ENCODE results near the gene WLS.
"Not testable (repeated sequence)": the region's sequence is repeated elsewhere in the genome, so short reads cannot be mapped to it uniquely, and the experiment has no call there.

WLS gene

DNA sequence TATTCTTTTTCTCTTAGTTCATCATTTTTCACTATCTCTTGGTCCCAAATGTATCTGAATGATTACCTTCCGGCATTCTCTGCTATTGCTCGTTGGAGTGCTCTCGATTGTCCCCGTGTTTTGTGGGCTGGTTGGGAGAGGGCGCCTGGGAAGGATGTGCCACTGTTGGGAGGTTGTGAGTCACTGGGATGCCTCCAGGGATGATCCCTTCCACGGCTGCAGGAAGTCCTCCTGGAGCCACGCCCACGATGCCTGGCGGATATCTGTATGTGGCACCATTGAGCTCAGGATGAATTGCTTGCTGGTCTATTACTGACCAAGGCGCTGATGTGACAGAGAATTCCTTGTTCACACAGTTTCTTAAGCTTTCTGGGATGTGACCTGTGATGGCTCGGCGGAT, 70.7 kb downstream of the WLS start:
- DNase-seq: not testable (repeated sequence)

DNA sequence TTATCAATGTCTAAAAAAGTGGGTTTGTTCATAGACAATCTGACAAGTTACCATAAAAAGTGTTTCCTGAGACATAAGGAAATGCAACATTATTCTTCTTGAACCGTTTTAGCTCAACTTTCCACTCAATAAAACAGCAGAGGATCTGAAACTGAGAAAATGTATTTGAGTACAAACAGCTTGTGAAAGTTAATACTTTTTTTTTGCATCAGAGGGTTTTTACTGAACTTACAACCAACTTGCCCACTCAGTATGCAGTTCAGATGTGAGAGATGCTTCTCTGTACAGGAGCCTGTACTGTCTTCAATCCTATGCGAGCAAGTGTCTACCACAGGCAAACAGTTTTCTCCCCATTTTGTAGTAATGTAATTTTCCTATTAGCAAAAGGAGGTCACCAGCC, 71.4 kb downstream of the WLS start:
- DNase-seq: not testable (repeated sequence)

DNA sequence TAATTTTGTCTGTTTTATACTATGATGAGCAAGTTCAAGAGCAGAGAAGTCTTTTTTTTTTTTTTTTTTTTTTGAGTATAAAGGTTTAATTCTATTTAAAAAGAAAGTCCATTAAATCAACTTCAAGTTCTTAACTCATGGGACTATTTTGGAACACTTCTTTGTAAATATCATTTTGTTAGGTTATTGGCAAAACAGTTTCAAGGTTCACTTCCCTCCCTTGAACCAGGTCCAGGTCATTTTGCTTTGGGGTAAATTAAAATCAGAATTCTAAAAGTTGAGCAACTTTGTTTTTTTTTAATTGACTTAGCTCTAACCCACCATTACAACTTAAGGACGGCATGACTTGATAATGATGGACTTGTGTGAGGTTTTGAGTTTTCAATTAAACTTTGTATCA, 72.3 kb downstream of the WLS start:
- DNase-seq: no peak

DNA sequence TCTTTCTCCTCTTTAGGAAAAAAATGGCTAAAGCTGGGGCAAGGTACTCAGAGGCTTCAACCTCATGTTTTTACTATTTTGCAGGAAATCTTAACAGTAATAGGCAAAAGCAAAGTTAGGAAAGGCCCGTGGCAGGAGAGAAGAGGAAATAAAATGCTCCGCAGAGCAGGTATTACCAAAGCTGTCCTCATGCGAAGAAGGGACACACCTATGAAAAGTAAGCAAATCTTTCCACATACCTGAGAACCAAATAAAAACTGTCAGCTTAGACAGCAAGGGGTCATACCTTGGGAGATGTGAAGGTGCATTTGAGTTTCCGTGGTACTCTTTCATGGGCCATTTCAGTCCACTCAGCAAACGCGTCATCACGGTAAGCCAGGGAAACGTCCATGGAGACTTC, 73.5 kb downstream of the WLS start:
- DNase-seq: no peak

DNA sequence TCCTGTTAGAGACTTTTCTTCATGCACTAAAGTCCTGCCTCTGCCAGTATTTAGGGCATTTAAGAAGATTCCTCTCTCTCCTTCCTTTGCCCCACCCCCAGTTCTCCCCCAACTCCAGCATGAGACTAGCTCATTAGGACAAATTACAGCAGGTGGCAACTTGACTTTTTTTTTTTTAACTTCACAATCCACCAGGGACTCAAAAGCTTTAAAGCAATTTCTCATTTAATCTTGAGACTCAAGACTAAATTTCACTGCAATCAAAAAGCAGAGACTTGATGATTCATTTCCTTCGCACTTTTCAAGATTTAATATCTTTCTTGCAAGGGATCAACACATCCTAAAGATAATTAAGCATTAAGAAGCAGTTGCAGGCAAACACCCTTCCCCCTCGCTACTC, 74.9 kb downstream of the WLS start:
- no peak for DNase-seq

DNA sequence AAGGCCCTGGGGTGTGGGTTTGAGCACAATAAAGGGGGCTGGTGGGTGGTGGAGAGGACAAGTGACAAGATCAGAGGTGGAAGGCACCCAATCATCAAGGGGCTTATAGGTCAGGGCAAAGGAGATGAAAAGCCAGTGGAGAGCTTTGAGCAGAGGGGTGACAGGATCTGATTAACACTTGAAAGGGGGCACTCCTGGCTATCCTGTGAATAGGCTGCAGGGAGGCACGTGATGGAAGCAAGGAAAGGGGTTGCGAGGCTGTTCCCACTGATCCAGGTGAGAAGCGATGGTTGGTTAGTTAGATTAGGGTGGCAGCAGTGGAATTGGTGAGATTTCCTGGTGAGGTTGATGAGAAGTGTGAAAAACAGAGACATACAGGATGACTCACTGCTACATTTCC, 80.6 kb downstream of the WLS start:
- no peak for DNase-seq

DNA sequence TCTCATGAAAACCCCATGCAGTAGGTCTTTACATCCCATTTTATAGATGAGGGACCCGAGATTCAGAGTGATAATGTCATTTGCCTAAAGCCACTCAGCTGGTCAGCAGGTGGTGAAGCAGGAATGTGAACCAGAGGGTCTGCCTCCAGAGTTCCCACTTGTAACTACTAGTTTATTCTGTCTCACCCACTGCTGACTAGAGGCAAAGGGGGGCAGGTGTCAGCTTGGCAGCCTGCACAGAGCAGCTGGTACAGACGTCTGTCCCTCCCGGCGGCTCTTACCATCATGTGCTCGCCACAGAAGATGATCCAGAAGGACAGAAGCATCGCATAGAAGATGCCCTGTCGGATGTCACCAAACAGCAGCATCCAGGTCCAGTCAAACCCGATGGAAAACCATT, 82.4 kb downstream of the WLS start:
- no peak for DNase-seq

DNA sequence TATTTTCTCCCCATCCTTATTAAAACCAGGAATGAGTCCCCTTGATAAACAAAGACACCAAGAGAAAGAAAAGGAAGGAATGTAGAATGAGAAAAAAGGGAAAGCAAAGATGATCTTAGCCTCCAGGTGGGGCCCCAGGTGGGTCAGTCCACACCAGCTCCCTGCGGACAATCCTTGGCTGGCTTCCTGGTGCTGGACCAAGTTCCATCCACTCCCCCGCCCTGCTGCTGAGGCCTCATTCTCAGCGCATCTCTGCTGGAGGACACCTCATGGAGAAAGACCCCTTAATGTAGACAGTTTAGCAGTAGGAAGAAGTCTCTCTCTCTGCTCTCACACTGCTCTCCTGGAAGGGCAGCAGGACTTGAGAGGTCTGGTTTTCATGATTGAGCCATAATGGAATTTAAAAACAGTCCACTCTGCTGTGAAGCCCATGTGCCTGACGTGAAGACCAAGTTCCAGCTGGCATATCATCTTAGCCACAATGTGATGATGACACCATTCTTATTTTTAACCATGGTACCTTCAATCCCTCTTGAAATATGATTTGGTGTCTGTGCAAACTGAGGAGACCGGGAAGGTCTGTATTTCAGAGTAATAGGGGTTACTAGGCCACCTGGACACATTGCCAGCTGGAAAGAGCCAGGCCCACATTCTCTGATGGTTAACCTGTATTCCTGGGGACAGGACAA, 83.1 kb downstream of the WLS start:
- no peak for DNase-seq

DNA sequence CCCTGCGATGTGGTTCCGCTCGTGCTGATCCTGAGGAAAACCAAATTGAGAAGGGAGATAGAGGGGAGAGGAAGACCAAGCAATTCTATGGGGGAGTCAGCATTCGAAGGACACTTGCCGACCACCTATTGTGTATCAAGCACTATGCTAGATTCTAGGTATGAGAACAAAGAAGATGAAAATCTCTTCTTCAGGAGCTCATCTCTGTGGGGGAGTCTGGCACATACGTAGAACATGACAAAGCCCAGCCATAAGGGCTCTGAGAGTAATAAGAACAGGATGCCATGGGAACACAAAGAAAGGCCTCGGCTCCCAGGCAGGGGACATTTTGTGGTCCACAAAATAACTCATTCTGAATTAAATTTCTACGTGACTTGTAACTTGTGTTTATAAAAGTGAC, 83.7 kb downstream of the WLS start:
- no peak for DNase-seq

DNA sequence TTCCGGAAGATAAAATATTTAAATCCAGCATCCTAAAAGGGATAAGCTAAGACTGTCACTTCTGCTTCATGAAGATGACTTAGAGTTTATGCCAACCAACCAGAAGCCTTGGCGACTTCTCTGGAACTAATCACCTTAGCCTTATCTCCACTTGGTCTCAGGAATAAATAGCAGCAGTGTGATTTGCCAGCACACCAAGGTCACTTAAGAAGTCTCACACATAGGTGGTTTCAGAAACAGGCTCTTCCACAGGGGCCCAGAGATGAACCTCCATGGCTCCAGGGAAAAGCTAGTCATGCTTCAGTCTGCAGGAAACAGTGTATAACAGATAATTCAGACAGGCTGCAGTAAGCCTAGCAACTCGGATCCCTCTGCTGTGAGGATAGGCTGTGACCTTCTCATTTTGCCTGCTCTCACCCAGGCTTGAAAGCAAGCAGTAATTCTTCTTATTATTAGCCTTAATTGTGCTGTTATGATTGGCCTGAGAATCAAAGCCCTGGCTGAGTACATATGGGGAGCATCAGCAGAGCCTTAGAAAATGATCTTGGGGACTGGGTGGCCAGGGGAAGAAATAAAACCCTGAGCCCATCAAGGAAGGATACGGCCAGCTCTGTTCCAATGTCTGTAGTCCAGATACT, 84.7 kb downstream of the WLS start:
- DNase-seq: no peak

DNA sequence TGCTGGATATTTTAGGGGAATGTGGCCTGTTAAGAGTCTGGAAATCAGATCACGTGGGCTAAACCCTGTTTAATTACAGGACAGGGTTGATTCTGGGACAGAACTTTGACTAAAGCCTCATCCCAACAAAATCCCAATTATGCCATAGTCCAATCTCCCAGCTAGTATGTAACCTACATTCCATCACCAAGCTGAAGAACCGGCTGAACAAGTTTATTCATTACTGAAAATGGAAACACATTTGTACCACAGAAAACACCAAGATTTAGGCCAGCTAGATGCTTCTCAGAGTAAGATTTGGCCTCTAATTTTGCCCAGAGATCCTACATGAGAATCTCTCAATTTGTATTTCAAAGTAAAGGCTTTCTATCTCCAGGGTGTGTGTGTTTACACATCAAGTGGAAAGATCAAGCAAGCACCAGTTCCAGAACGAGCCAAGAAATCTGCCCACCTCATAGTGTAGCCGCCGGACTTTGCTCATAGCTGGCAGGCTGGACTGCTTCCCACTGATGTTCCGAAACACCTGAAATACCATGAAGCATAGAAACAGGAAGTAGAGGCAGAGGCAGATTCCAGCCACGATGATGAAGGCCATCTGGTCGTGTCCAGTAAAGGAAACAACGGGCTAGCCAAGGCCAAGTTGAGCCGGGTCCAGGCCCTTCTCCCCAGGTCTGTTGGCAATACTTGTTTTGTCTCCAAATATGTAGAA, 86.8 kb downstream of the WLS start:
- DNase-seq: no peak

DNA sequence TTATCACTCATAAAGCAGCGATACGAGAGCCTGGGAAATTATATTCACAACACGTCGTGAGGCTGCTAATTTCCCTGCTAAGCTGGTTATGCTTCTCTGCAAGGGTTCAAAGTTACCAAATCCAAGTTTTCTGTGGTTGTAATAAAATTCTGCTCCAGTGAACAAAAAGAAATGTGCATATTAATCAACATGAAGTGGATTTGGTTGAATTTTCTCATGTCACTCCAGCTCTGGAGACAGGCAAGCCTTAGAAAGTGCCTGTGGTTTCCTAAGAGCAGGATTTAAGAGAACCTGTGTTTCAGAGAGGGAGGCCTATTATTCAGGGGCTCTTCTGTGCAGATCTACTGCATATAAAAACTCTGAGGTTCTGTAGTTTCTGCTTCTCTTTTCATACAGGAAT, 87.5 kb downstream of the WLS start:
- no peak for DNase-seq

DNA sequence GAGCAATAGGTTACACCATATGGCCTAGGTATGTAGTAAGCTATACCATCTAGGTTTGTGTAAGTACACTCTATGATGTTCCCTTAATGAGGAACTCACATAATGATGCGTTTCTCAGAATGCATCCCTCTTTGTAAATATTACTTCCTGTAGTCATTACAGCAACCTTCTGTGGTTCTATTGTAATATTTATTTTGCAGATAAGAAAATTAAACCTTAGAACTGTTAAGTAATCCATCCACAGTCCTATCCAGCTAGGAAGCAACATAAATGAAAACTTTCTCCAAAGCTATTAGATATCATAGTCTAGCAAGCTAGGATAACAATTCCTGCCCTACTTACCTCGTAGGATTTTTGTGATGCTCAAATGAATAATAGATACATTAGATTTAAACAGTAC, 88.7 kb downstream of the WLS start:
- DNase-seq: no peak

DNA sequence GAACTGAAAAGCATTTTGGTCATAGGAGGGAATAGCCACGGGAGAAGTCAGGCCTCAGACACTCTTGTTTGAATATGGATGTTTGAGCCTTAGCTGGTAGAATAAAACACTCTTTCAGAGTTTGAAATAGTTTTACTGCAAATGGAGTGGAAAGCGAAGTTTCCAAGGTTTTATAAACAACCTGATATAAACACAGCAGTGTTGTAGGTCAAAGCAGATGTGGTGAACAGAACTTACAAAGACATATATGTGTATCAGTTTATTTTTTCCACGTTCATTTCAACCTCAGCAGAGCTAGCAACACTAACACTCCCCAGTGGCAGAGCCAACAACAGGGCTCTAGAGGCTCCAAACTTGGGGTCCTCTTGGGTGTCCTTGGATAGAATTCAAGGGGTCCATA, 89.9 kb downstream of the WLS start:
- no peak for DNase-seq

DNA sequence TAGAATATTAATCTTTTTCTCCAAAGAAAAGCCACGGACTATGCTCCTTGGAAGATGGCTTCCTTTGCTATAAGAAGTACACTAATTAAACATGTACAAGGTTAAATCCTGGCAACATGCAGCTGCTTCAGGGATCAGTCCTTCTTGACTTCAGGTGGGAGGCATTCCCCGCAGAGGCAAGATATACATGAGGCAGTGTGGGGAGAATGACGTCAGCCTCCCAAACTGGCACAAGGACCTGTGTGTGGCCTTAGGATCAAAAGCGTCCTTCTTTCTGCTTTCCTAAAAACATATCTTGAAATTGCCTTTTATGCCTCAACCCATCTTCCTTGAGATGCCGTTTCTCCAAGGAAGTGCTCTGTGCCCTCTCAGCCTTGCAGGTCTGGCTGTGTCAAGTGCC, 90.3 kb downstream of the WLS start:
- no peak for DNase-seq

DNA sequence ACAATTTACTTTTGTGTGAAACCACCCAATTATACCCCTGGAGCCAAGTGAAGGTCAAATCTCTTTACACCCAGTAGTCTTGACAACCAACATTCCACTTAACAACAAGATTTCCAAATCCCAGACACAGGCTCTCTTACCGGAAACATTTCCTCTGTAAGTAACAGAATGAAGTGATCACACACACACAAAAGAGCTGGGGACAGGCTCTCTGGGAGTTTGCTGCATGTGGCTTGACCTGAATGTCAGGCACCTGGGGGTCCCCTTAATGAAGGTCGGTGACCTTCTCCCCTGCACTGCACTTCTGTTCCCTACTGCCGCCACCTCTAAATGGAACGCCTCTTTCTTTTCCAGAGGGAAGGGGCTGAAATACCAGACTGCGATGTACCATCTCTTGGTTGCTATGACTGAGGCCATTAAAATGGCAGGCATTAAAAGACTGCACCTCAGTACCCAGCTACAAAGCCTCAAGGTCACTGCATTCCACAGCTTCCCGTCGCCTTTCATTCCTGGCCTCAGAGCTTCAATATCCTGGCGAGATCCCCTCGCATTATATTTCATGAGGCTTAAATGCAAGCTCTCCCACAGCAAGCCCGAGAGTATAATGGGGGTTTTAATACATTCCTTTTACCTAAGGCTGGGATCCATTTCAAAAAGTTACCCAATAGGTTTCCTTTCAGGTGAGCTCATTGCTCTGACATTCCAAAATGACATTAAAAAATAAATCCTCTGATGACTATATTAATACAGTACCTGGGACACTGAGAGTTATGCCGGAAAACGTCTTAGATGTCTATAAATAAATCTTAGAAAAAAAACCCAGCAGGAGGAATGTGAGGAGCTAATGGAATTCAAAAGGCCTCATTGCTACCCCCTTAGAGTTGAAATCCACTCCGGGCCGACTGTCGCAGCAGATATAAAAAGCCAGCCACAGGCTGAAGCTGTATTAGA, 91.0 kb downstream of the WLS start:
- no peak for DNase-seq

DNA sequence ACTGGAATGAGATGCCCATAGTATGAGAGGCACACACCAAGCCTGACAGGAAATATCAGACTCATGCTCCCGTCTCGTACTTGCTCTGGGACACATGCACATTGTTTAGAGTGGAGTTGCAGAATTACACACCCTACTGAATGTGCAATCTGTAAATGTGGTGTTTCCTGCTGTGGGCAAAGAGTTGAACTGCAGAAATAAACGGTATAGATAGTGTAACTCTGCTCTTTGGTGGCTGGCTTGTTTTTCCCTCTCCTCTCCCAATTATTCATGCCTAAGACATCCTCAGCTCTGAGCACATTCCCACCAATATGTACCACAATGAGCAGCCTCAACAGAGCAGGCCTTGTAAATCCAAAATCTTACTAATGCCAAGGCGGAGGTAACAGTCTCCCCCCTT, 91.8 kb downstream of the WLS start:
- DNase-seq: no peak

DNA sequence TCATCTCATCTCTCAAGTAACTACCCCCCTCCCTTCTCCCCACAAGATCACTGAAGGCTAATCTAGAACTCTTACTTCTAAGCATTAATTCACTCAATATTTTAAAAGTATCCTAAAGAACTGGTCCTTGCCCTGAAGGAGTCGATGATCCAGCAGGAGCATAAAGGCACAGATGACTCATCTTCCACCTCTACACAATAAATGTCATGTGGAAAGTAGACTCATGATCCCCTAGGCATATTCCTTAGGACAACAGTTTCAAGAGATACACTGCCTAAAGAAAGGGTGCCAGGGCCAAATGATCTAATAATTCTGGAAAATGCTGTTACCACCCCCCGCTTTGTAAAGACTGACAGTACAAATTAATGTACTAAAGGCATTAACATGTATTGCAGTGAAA, 96.1 kb downstream of the WLS start:
- DNase-seq: no peak

DNA sequence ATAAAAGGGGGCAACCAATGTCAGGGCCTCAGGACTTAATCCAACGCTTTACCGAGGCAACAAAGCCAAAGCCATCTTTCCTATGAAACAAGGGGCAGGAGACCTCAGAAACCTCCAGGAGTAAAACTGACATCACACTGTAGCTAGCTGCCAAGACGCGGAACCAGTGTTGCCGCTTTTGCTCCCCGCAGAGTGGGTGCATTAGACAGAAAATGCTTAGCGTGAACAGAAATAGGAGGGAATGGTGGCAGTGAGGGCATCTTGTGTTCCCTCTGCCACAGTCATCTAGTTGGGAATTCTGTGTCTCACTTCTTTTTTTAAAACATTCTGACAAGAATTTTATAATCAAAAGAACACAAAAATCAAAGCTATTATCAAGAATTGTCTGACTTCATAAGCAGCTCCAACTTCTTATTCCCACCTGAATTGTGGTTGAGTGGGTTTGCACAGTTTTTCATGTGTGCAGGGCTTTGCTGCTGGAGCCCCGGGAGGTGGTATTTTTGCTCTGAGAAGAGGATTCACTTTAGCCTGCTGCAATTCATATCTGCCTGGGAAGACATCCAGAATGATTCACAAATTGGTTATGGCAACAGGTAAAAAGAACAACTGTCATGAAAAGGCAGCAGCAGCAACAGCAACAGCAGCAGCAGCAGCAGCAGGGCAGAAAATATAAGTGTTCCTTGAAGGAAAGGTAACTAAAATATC, 99.7 kb downstream of the WLS start:
- no peak for DNase-seq

DNA sequence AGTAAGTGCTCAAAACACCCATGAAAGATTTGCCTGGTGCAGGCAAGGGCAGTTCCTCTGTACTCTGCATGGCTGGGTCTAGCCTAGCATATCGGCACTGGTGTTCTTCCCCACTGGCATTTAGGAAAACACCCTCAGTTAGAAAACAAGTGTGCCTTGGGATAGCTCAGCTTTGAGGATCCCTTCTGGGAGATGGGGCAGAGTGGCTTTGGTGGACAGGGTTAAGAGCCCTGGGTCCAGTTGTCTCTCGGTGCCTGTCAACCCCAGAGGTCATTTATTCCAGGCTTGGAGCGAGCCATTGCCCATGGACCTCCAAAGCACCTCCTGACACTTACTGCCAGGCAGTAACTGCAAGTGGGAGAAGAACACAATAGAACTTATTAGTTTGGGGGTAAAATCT, 101.1 kb downstream of the WLS start:
- no peak for DNase-seq

DNA sequence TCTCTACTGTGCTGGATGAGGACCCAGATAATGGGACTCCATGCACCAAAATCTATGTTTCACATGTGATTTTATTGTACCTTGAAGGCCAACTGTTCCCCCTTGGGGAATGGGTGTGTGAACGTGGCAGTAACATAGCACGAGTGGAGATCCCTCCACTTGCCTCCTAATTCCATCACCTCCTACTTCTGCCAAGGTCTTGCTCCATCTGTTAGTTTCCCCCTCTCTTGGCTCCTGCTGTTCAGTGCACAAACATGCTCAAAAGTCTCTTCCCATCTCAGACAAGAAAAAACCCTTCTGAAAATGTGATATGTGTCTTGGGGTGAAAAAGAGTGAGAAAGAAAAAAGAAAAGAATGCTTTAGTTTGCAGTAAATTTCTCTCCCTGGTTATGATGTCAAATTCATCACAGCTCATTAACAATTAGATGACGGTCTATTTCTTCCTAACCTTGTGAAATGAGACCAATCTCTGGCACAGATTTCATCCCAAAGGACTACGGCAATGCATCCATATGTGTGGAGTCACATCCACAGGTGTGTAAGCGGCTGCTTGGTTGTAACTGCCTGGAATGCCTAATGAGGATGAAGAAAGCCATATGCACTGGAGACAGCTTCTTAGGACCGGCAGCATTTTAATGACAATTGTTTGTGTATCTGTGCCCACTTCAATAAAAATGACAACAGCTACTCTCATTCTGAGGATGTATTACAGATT, 102.6 kb downstream of the WLS start:
- DNase-seq: no peak

DNA sequence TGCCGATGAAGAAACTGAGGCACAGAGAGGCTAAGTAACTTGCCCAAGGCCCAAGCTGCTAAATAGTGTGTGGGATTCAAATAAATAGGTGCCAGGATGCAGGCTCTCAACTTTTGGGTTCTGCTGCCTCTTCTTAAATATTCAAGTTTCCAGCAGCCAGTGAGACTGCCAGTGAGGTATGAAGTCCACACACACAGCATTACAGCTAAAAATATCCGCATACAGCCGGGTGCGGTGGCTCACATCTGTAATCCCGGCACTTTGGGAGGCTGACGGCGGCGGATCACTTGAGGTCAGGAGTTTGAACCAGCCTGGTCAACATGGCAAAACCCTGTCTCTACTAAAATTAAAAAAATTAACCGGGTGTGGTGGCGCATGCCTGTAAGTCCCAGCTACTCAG, 103.5 kb downstream of the WLS start:
- no peak for DNase-seq

Data from NCI-H345 (cell line).